AG09309 (cell line): ENCODE data around the gene MED19.

Source experiments
- DNase-seq: peaks from one replicate; pipeline ENCODE4 v3.0.0-alpha.2; 2010; ENCODE audit warnings: low read depth
- H3K4me3 ChIP-seq: 2 replicates; pipeline ENCODE4 v1.5.1; 2011; ENCODE audit warnings: mild to moderate bottlenecking, low read depth, low read length, moderate library complexity; ENCODE audit not compliant: control insufficient read depth
- TF ChIP-seq, protein P1 (sequence below): IDR thresholded peaks from 2 replicates; pipeline ENCODE4 v1.5.1; 2011; ENCODE audit warnings: mild to moderate bottlenecking, low read depth, low read length, inconsistent platforms; ENCODE audit not compliant: insufficient read depth, control insufficient read depth; ENCODE audit errors: missing control alignments

MED19 gene

DNA sequence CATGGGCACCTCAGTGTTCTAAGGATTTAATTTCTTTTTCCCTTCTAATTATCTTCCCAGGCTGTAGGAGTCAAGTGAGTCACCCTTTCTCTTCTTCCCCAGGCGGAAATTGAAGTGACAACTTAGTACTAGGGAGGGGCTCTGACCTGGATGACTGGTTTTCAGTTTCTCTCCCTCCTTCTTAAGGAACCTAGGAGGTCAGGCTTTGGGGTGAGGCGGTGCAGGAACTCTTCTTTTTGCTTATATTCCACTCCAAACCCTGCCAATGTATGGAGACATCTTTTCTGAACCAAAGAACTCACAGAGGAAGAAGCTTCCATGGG, 31.5 kb downstream of the MED19 start:
- TF ChIP-seq, protein P1, sequence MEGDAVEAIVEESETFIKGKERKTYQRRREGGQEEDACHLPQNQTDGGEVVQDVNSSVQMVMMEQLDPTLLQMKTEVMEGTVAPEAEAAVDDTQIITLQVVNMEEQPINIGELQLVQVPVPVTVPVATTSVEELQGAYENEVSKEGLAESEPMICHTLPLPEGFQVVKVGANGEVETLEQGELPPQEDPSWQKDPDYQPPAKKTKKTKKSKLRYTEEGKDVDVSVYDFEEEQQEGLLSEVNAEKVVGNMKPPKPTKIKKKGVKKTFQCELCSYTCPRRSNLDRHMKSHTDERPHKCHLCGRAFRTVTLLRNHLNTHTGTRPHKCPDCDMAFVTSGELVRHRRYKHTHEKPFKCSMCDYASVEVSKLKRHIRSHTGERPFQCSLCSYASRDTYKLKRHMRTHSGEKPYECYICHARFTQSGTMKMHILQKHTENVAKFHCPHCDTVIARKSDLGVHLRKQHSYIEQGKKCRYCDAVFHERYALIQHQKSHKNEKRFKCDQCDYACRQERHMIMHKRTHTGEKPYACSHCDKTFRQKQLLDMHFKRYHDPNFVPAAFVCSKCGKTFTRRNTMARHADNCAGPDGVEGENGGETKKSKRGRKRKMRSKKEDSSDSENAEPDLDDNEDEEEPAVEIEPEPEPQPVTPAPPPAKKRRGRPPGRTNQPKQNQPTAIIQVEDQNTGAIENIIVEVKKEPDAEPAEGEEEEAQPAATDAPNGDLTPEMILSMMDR: no peak
- no peak for DNase-seq
- no peak overlapping the region for H3K4me3 ChIP-seq

DNA sequence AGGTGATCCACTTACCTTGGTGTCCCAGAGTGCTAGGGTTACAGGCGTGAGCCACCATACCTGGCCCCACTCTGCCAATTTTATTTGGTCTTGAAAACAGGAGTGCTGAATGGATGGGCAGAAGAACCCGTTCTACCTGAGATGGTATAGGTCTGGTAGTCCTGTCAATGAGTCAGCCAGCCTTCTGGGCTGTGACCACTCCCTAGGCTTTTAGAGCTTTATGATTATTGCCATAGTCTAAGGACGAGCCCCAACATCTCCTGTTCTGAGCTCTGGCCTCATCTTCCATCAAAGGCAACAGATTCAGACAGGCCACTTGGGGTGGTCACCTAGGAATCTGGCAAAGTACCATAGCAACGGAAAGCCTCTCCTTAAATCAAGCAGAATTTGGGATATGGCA, 32.6 kb downstream of the MED19 start:
- DNase-seq: no peak
- TF ChIP-seq, protein P1: no peak

DNA sequence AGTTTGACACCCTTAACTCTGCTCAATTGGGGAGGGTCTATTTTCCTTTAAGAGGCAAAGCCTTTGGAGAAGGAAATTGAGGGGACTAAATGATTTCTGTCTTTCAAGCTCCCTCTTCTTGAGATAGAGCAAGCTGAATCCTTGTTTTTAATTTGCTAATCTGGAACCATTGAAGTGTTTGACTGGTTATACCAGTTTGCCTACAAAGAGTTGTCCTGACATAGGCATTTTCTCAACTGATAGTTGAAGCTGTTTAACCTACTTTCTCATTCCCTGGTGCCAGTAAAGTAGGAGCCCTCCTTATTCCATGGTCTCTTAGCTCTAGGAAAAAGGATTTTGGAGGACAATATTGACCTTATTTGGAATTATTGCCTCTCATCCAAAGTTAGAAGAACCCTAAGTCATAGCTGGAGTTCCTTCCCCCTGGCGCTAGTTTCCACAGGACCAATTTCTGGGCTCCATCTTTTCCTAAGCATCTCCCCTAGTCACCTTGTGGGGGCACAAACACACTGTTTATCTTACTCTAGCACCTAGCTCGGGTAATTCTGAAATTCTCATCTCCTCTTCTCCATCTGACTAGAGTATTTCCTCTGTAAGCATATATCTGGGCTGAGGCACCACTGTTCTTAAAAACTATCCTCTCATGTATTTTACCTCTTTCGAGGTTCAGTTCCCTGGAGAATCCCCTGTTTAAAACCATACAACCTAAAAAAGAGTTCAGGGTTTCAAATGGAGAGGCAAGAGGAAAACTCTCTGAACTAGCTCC, 36.7 kb downstream of the MED19 start:
- no peak for DNase-seq
- no peak overlapping the region for H3K4me3 ChIP-seq
- TF ChIP-seq, protein P1: no peak

More for the DNA sequence above, 32.6 kb downstream of the MED19 start:
- H3K4me3 ChIP-seq: no peak overlapping the region

DNA sequence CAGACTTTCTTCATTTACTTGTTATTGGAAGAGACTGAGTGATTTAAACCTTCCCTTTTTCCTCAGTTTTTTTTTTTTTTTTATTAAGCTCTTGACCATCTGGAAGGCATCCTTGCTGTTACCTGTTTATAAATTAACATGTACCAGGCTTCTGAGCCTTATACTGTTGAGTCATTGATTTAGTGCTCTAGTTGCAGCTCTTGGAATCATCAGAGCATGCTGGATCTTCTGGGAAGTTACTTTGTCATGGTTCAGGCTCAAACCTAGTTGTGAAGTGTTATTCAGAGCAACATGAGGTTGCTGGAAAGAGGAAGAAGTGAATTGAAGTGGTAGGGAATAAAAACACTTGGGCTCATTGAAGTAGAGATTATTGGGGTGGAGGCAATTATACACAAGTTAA, 37.8 kb downstream of the MED19 start:
- no peak overlapping the region for H3K4me3 ChIP-seq
- DNase-seq: no peak
- TF ChIP-seq, protein P1: no peak

DNA sequence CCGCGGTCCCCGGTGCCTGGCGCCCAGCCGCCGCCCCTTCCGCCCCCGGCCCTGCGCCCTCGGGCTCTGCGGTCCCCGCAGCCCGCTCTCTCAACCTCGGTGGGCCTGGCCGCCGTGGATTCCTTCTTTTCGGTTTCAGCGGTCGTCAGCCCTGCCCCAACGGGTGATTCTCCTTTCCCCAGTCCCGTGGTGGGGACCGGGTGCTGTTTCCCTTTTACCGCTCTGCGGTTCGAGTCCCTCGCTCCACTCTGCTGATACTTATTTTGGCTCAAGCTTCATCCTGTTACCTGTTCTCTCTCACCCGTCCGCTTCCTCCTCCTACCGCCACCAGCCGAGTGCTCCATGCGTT, 43.6 kb downstream of the MED19 start:
- peak overlapping the region; percentile 94 for H3K4me3 ChIP-seq
- TF ChIP-seq, protein P1: no peak
- DNase-seq: no peak

DNA sequence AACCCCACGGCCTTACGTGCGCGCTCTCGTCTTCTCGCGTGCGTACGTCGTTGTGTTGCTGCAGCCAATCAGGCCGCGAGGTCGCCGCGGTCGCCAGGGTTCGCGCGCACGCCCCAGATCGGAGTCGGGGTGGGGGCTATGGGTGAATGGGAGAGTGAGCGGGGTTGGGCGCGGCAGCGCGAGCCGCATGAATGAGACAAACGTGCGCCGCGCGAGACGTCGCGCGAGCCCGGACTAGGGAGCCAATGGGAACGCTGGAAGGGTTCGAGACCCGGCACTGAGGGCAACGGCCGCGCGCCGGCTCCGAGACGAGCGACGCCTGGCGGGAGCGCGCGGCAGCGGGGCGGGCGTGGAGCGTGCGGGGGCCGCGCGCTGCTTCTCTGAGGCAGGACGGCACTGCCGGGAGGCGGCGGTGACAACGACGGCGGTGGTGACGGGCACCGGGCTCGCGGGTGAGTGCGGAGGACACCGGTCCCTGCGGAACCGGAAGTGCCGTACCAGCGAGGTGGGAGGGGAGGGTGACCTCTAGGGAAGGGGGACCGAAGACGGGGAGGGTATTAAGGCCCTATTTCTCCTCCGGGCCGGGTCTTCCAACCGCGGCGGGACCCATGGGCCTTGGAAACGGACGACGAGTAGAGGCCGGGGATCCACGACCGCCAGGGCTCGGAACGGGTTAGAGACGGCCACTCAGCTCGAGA, 44.1 kb downstream of the MED19 start, which contains the start of gene ZDHHC5:
Gene ZDHHC5 (plus strand): TSS at position 379 of the 698 bp plus-strand sequence. CDS start 4,977 bp downstream, outside the sequence.
- H3K4me3 ChIP-seq: peak within 1 kb of the TSS; percentile 94
- DNase-seq: peak; percentile 99
- TF ChIP-seq, protein P1: peak; percentile 6
